Measurements from ENCODE around the gene PARP15. TPM values are rescaled to one million over a fixed set of nuclear protein-coding genes. Genes with fewer than 3 reads are reported as not detected.

The PARP15 gene
- total RNA-seq, 1 experiment from 2014 or later = 0.15 TPM

DNA sequence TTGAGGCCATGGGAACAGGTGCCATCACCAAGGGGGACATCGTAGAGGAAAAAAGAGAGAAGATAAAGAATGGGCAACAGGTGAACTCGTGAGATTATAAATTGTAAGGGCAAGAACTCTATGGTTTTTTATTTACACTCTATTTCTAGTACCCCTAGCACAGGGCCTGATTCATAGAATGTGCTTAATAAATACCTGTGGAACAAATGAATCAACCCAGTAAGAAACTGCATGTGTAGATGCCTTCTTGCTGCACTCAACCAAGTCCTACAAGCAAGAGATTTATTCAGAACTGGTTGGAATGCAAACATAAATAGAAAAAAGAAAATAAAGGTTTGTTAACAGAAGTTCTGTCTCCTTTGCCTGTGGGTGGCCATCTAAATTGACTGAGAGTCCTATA, 44.0 kb upstream of the PARP15 start:
- Mint-ChIP-seq H3K4me1 (peaks cover 30% of the 10 kb centered on the region), H3K36me3 (no peaks in the 10 kb centered on the region), H3K4me3 (no peak overlapping the region), H3K27ac (no peak overlapping the region), H3K9me3 (no peaks in the 10 kb centered on the region), H3K27me3 (ENCODE audit: low read depth) (no peaks in the 10 kb centered on the region)
- ChIA-PET CTCF (no interaction called here), POLR2A (no interaction called here)
- TF ChIP-seq NR1H2 (CRISPR knock-in tag; IDR thresholded peaks at IDR 0.05) (no peak), FOXK1 (CRISPR knock-in tag; IDR thresholded peaks at IDR 0.05) (no peak), NR2C2 (CRISPR knock-in tag; IDR thresholded peaks at IDR 0.05) (no peak), MYBL2 (CRISPR knock-in tag; IDR thresholded peaks at IDR 0.05) (no peak), KAT7 (CRISPR knock-in tag; IDR thresholded peaks at IDR 0.05; ENCODE audit: borderline replicate concordance) (no peak), ZNF232 (CRISPR knock-in tag; IDR thresholded peaks at IDR 0.05) (no peak), GTF2I (CRISPR knock-in tag; conservative IDR thresholded peaks at IDR 0.05) (no peak), ZNF219 (CRISPR knock-in tag; IDR thresholded peaks at IDR 0.05; ENCODE audit: borderline replicate concordance) (no peak), RELA (CRISPR knock-in tag; IDR thresholded peaks at IDR 0.05; ENCODE audit: borderline replicate concordance) (no peak)
- TF ChIP-seq, protein P1, sequence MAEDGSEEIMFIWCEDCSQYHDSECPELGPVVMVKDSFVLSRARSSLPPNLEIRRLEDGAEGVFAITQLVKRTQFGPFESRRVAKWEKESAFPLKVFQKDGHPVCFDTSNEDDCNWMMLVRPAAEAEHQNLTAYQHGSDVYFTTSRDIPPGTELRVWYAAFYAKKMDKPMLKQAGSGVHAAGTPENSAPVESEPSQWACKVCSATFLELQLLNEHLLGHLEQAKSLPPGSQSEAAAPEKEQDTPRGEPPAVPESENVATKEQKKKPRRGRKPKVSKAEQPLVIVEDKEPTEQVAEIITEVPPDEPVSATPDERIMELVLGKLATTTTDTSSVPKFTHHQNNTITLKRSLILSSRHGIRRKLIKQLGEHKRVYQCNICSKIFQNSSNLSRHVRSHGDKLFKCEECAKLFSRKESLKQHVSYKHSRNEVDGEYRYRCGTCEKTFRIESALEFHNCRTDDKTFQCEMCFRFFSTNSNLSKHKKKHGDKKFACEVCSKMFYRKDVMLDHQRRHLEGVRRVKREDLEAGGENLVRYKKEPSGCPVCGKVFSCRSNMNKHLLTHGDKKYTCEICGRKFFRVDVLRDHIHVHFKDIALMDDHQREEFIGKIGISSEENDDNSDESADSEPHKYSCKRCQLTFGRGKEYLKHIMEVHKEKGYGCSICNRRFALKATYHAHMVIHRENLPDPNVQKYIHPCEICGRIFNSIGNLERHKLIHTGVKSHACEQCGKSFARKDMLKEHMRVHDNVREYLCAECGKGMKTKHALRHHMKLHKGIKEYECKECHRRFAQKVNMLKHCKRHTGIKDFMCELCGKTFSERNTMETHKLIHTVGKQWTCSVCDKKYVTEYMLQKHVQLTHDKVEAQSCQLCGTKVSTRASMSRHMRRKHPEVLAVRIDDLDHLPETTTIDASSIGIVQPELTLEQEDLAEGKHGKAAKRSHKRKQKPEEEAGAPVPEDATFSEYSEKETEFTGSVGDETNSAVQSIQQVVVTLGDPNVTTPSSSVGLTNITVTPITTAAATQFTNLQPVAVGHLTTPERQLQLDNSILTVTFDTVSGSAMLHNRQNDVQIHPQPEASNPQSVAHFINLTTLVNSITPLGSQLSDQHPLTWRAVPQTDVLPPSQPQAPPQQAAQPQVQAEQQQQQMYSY (CRISPR knock-in tag; IDR thresholded peaks at IDR 0.05) = no peak
- TF ChIP-seq, protein P2, sequence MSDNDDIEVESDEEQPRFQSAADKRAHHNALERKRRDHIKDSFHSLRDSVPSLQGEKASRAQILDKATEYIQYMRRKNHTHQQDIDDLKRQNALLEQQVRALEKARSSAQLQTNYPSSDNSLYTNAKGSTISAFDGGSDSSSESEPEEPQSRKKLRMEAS (CRISPR knock-in tag; IDR thresholded peaks at IDR 0.05) = no peak
- TF ChIP-seq, protein P3, sequence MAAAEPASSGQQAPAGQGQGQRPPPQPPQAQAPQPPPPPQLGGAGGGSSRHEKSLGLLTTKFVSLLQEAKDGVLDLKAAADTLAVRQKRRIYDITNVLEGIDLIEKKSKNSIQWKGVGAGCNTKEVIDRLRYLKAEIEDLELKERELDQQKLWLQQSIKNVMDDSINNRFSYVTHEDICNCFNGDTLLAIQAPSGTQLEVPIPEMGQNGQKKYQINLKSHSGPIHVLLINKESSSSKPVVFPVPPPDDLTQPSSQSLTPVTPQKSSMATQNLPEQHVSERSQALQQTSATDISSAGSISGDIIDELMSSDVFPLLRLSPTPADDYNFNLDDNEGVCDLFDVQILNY (CRISPR knock-in tag; IDR thresholded peaks at IDR 0.05) = no peak
- TF ChIP-seq, protein P4, sequence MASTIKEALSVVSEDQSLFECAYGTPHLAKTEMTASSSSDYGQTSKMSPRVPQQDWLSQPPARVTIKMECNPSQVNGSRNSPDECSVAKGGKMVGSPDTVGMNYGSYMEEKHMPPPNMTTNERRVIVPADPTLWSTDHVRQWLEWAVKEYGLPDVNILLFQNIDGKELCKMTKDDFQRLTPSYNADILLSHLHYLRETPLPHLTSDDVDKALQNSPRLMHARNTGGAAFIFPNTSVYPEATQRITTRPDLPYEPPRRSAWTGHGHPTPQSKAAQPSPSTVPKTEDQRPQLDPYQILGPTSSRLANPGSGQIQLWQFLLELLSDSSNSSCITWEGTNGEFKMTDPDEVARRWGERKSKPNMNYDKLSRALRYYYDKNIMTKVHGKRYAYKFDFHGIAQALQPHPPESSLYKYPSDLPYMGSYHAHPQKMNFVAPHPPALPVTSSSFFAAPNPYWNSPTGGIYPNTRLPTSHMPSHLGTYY (CRISPR knock-in tag; IDR thresholded peaks at IDR 0.05) = no peak
- no peak for ATAC-seq
- DNase-seq (ENCODE audit: low spot score) = no peak

DNA sequence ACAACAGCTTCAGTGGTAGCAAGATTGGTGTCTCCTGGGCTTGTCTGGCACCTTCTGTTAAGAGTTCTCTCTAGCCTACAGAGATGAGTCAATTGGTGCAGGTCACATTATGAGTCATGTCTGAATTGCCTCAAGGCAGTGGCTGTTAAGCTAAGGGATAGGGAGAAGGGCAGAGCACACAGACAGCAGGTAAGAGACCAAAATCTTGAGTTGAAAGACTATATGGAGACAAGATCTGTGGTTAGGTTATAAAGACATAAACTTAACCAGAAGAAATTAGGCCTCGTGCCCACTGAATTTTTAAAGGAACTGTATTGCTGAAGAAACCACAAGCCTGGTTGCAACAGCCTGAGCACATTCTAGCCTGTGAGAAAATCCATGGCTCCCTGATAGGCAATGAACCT, 43.5 kb upstream of the PARP15 start:
- Mint-ChIP-seq H3K4me1 (peaks cover 30% of the 10 kb centered on the region), H3K36me3 (no peaks in the 10 kb centered on the region), H3K27ac (no peak overlapping the region), H3K9me3 (no peaks in the 10 kb centered on the region), H3K4me3 (no peak overlapping the region), H3K27me3 (ENCODE audit: low read depth) (no peaks in the 10 kb centered on the region)
- CTCF ChIA-PET = no interaction called here
- DNase-seq (ENCODE audit: low spot score) (no peak), ATAC-seq (no peak)
- POLR2A ChIA-PET = no interaction called here
- TF ChIP-seq TEAD1 (CRISPR knock-in tag; IDR thresholded peaks at IDR 0.05) (no peak), KAT7 (CRISPR knock-in tag; IDR thresholded peaks at IDR 0.05; ENCODE audit: borderline replicate concordance) (no peak), ZBTB21 (CRISPR knock-in tag; IDR thresholded peaks at IDR 0.05; ENCODE audit: borderline replicate concordance) (no peak), NFE2L1 (CRISPR knock-in tag; IDR thresholded peaks at IDR 0.05) (no peak), GRHL2 (CRISPR knock-in tag; IDR thresholded peaks at IDR 0.05; ENCODE audit: insufficient replicate concordance, severe bottlenecking) (no peak)
- TF ChIP-seq, protein P5, sequence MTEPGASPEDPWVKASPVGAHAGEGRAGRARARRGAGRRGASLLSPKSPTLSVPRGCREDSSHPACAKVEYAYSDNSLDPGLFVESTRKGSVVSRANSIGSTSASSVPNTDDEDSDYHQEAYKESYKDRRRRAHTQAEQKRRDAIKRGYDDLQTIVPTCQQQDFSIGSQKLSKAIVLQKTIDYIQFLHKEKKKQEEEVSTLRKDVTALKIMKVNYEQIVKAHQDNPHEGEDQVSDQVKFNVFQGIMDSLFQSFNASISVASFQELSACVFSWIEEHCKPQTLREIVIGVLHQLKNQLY (CRISPR knock-in tag; IDR thresholded peaks at IDR 0.05) = no peak
- TF ChIP-seq, protein P6, sequence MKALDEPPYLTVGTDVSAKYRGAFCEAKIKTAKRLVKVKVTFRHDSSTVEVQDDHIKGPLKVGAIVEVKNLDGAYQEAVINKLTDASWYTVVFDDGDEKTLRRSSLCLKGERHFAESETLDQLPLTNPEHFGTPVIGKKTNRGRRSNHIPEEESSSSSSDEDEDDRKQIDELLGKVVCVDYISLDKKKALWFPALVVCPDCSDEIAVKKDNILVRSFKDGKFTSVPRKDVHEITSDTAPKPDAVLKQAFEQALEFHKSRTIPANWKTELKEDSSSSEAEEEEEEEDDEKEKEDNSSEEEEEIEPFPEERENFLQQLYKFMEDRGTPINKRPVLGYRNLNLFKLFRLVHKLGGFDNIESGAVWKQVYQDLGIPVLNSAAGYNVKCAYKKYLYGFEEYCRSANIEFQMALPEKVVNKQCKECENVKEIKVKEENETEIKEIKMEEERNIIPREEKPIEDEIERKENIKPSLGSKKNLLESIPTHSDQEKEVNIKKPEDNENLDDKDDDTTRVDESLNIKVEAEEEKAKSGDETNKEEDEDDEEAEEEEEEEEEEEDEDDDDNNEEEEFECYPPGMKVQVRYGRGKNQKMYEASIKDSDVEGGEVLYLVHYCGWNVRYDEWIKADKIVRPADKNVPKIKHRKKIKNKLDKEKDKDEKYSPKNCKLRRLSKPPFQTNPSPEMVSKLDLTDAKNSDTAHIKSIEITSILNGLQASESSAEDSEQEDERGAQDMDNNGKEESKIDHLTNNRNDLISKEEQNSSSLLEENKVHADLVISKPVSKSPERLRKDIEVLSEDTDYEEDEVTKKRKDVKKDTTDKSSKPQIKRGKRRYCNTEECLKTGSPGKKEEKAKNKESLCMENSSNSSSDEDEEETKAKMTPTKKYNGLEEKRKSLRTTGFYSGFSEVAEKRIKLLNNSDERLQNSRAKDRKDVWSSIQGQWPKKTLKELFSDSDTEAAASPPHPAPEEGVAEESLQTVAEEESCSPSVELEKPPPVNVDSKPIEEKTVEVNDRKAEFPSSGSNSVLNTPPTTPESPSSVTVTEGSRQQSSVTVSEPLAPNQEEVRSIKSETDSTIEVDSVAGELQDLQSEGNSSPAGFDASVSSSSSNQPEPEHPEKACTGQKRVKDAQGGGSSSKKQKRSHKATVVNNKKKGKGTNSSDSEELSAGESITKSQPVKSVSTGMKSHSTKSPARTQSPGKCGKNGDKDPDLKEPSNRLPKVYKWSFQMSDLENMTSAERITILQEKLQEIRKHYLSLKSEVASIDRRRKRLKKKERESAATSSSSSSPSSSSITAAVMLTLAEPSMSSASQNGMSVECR (CRISPR knock-in tag; IDR thresholded peaks at IDR 0.05; ENCODE audit: borderline replicate concordance) = no peak
- TF ChIP-seq, protein P7, sequence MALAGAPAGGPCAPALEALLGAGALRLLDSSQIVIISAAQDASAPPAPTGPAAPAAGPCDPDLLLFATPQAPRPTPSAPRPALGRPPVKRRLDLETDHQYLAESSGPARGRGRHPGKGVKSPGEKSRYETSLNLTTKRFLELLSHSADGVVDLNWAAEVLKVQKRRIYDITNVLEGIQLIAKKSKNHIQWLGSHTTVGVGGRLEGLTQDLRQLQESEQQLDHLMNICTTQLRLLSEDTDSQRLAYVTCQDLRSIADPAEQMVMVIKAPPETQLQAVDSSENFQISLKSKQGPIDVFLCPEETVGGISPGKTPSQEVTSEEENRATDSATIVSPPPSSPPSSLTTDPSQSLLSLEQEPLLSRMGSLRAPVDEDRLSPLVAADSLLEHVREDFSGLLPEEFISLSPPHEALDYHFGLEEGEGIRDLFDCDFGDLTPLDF (CRISPR knock-in tag; IDR thresholded peaks at IDR 0.05) = no peak
- TF ChIP-seq, protein P4 (CRISPR knock-in tag; IDR thresholded peaks at IDR 0.05) = no peak
- TF ChIP-seq, protein P8, sequence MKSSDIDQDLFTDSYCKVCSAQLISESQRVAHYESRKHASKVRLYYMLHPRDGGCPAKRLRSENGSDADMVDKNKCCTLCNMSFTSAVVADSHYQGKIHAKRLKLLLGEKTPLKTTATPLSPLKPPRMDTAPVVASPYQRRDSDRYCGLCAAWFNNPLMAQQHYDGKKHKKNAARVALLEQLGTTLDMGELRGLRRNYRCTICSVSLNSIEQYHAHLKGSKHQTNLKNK (CRISPR knock-in tag; IDR thresholded peaks at IDR 0.05) = no peak

All from WTC11 (cell line).